Activated gamma-delta T cell treated with anti-CD3 and anti-CD28 coated beads, Interleukin-2, amount 50 U/mL, for 16 hours (primary cell): ENCODE results near the gene PSMA6.

Experiments
- DNase-seq: peaks from one replicate; pipeline ENCODE4 v3.0.0-alpha.2; 2020; ENCODE audit warnings: low read depth

The PSMA6 gene

DNA sequence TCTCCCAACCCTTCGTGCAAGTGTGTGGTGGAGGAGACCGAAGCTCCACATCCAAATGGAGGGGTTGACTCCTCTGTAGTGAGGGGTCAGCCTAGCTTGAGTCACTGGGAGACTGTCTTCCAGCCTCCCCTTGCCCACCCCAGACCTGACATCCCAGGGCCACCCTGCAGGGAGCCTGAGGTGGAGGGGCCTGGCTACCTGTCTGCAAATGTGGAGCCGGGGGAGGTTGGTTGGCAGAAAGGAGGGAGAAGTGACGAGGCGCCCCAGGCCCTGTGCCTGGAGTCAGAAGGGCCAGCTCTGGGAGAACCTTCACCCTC, 74.8 kb downstream of the PSMA6 start:
- DNase-seq, result no peak
